Measurements from ENCODE around the gene GPX4.

GRCh38 chr19:1153891-1154730 lies 50.3 kb downstream of the GPX4 start:
- no peak for TF ChIP-seq CTCF (IDR thresholded peaks at IDR 0.05)
- TF ChIP-seq EP300 (IDR thresholded peaks at IDR 0.05): no peak

Data from suprapubic skin (tissue), 3 donors.